Liver (tissue), 3 donors: ENCODE measurements around the gene MARCHF3.

Source experiments
- ATF3 ChIP-seq: IDR thresholded peaks from 2 replicates; pipeline ENCODE4 v1.6.1; 2016; ENCODE audit warnings: antibody characterized with exemption
- CTCF ChIP-seq: fragments of 150-350 bp; IDR thresholded peaks from 2 replicates; pipeline ENCODE4 v1.5.1; 2017; ENCODE audit warnings: improper control_type of control experiment, low read depth, low read length; ENCODE audit not compliant: missing input control
- EGR1 ChIP-seq, 2 donors: IDR thresholded peaks; 2 replicates each; pipeline ENCODE4 v1.6.1; 2016 to 2018; ENCODE audit warnings: antibody characterized with exemption in 2 of 2, low read depth in 2 of 2
- FOXA1 ChIP-seq: IDR thresholded peaks from 2 replicates; pipeline ENCODE4 v1.6.1; 2016; ENCODE audit warnings: antibody characterized with exemption
- MAX ChIP-seq: IDR thresholded peaks from 2 replicates; pipeline ENCODE4 v1.6.1; 2016; ENCODE audit warnings: antibody characterized with exemption
- NR2F2 ChIP-seq: IDR thresholded peaks from 2 replicates; pipeline ENCODE4 v1.6.1; 2016; ENCODE audit warnings: antibody characterized with exemption
- RAD21 ChIP-seq, 2 donors: IDR thresholded peaks; 2 replicates each; pipeline ENCODE4 v1.6.1; 2016; ENCODE audit warnings: antibody characterized with exemption in 2 of 2, mild to moderate bottlenecking in 2 of 2
- REST ChIP-seq: IDR thresholded peaks from 2 replicates; pipeline ENCODE4 v1.6.1; 2016; ENCODE audit warnings: antibody characterized with exemption, mild to moderate bottlenecking
- RXRA ChIP-seq, 2 donors: IDR thresholded peaks; 2 replicates each; pipeline ENCODE4 v1.6.1; 2017 to 2018; ENCODE audit warnings: antibody characterized with exemption in 2 of 2, mild to moderate bottlenecking in 1 of 2
- SP1 ChIP-seq: IDR thresholded peaks from 2 replicates; pipeline ENCODE4 v1.6.1; 2018; ENCODE audit warnings: antibody characterized with exemption, mild to moderate bottlenecking
- YY1 ChIP-seq: IDR thresholded peaks from 2 replicates; pipeline ENCODE4 v1.6.1; 2016; ENCODE audit warnings: antibody characterized with exemption, mild to moderate bottlenecking
- ZBTB33 ChIP-seq: IDR thresholded peaks from 2 replicates; pipeline ENCODE4 v1.6.1; 2016; ENCODE audit warnings: antibody characterized with exemption
- donor health status: healthy.
- donor health status: healthy.

- TF ChIP-seq YY1 (no peak), RAD21 (IDR thresholded peaks at IDR 0.05) (no peak), ATF3 (no peak), CTCF (no peak), MAX (no peak), REST (no peak), NR2F2 (no peak), ZBTB33 (no peak), FOXA1 (no peak), RXRA (IDR thresholded peaks at IDR 0.05) (no peak), SP1 (no peak), EGR1 (IDR thresholded peaks at IDR 0.05; ENCODE audit: low read depth in 2 of 2) (no peak)
Measured at GRCh38 chr5:127010362-127010761, 20.0 kb downstream of the MARCHF3 start.
